ENCODE measurements around the gene VKORC1.

- TF ChIP-seq YY1 (IDR thresholded peaks at IDR 0.05; ENCODE audit: insufficient read depth, insufficient read length): no peak
- no peak for TF ChIP-seq SUZ12 (IDR thresholded peaks at IDR 0.05; ENCODE audit: extremely low read depth, insufficient read depth, insufficient read length)
- no peak for TF ChIP-seq ZNF274 (IDR thresholded peaks at IDR 0.05; ENCODE audit: low read depth, low read length)
Observed at GRCh38 chr16:31073142-31073969, 21.2 kb downstream of the VKORC1 start.
